ENCODE data around the gene ZNF618.

Gene ZNF618

DNA sequence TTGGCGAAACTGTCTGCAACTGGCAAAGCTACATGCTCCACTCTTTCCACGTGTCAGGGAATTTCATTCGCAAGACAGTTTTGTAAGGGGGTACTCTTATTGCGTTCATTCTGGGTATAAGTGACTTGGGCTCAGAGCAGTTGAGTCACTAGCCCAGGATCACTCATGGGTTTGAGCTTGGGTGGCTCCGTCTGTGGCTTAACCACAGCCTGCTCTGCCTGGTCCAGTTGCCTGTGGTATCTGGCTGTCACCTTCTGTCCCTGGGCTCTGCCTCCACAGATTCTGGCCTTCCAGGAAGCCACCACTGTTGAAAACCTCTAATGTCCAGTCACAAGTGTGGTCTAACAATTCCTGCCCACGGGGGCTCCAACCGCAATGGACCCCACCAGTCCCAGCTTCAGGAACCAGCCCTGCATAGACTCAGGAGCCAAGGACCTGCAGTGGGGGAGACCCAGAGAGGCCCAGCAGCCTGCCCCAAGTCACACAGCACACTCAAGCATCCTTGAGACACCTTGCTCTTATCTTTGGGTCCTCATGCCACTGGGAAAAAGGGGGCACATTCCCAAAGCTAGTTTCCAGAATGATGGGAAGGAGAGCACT, 212.6 kb downstream of the ZNF618 start:
- DNase-seq = no peak

DNA sequence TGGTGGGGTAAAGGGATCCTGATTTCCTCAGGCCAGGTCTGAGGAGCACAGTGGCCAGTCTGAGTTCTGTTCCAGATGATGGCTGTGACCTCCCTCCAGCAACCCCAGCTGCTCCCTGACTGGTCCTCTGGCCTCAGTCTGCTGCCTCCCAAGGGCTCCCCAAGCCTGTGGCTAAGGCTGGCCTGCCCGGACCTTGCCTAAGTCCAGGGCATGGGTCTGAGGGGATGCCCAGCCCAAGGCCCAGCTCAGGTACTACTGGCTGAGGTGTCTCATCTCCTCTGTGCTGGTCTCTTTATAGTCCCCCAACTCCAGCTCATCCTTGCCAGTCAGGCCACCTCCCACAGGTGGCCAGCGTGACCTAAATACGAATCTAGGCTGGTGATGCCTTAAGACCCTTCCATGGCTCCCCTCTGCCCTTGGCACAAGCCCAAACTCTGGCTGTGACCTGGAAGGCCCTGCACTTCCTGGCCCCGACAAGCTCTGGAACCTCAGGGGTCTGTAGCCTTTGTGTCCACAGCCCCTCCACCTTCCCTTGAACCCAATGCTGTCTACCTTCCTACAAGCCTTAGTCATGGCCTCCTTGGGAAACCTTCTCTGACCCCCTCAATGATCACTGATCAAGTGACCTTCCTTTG, 213.2 kb downstream of the ZNF618 start:
- DNase-seq = no peak

DNA sequence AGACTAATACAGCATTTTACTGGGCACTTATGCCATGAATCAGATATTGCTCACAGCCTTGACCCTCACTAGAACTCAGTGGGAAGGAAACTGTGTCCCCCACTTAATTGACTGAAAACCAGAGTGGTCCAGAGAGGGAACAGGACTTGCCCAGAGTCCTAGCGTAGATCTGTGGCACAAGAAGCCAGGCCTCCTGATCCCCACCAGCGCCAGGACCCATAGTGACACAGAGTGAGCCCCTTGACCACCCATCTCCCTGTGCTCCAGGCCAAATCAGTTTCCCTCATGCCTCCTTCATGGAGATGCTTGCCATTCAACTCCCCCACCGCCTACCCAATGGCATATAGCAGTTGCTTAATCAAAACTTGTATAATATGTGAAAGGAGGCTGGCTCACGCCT, 214.7 kb downstream of the ZNF618 start:
- no peak for DNase-seq

DNA sequence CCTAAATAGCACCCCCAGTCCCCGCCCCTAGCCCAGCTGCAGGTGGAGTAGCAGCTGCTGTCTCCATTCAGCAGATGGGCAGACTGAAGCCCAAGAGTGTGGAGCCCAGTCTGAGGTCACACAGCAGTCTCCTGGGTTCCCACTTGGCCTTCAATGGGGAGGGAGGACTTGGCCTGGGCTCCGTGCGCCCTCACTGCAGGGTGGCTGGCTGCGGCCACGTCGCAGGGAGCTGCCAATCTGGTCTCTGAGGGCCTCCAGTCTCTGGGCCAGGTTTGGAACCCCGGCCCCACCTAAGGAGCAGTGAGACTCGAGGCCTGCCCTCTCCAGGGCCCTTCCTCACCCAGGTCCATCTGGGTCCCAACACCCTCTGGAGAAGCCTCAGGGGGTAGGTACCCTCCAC, 215.6 kb downstream of the ZNF618 start:
- no peak for DNase-seq

DNA sequence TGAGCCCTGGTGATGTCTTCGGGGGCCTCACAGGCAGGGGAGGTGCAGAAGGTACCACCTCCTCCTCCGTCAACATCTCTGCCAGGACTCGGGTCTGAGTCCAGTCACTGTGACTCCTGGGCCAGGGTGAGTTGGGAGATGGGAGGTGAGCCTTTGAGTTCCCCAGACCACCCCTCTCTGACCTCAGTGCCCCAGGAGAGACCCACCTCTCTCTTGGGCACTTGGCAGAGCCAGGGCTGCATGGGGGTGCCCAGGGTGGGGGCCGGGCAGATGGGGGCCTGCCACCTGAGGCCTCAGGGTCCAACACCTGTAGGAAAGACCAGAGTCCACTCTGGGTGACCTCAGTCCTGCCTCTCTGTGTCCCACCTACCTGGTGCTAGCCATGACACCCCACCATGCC, 216.2 kb downstream of the ZNF618 start:
- DNase-seq = no peak

DNA sequence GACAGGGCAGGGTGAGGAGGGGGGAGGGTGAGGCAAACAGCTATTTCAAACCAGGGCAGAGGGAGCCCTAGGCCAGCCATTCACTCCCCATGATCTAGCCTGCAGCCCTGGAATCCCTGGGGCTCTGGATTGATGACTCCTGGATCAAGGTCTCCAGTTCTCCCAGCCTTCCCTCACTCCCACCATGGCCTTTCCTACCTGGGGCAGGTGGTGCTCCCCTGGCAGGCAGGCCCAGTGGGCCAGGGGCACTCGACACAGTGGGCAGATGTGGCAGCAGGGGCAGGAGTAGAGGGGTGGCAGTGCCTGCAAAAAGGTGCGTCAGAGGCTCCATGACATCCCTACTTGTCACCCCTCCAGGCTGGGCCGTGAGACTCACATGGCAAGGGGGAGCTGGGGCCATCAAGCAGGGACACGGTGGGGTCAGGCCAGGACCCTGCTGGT, 216.9 kb downstream of the ZNF618 start:
- DNase-seq = no peak

DNA sequence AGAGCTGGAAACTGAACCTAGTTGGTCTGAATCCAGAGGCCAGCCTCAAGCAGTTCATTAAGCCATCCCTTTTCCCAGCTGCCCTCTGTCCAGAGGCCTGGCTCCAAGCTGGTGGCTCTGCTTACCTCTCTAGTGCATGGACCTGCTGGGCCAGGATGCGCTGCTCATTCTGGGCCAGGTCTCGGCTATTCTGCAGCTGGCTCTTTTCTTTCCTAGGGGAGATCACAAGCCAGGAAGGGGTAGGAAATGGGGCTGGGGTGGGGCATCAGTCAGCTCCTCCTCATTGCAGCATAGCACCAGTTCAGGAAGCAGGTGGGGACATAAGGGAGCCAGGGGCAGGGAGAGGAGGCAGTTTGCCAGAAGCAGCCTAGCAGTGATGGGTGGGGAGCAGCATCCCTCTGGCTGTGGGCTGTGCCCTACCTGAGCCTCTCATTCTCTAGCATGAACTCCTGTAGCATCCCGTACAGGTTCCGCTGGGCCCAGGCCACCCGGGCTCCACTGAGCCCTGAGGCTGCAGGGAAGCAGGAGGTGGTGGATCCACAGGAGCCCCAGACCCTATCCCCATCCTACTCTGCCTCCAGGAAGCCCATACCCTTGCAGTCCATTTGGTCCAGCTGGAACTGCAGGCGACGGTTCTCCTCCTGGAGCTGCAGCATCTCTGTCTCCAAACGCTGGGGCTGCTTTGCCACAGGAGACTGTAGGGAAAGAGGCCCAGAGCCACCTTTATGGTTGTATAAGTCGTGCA, 217.8 kb downstream of the ZNF618 start:
- DNase-seq = no peak

DNA sequence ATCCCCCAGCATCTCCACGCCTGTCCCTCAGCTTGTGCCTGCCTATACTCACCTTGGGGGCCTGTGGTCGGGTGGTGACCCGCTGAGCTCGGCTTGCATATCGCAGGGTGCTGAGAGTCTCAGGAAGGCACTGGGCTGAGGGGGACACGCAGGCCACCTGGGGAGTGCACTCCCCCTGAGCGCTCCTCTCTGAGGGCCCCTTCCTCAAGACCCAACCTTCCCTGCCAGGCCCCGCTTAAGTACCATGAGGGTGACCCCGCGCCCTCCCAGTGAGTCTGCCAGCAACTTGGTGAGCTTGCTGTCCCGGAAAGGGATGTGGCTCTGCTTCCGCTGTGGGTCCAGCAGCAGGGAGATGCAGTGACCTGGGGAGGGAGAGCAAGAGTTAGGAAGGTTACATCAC, 218.9 kb downstream of the ZNF618 start:
- DNase-seq = no peak

DNA sequence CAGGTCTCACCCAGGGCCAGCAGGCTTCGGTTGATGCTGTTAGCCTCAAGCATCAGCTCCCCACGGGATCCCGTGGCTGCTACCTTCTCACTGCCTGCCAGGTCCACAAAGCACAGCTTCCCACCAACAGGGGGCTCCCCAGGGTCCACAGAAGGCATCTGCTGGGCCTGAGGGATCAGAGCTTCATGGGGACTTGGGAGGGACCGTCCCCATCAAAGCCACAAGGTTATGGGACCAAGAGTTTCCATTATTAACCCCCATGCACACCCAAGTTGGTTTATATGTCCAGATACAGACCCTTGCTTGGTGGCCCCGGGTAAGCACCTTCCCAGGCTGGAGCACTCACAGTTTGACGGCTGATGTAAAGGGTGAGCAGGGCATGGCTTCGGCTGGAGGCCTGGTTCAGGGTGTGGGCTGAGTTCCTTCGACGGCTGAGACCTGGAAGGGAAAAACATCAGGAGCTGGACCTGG, 220.0 kb downstream of the ZNF618 start:
- DNase-seq = no peak

DNA sequence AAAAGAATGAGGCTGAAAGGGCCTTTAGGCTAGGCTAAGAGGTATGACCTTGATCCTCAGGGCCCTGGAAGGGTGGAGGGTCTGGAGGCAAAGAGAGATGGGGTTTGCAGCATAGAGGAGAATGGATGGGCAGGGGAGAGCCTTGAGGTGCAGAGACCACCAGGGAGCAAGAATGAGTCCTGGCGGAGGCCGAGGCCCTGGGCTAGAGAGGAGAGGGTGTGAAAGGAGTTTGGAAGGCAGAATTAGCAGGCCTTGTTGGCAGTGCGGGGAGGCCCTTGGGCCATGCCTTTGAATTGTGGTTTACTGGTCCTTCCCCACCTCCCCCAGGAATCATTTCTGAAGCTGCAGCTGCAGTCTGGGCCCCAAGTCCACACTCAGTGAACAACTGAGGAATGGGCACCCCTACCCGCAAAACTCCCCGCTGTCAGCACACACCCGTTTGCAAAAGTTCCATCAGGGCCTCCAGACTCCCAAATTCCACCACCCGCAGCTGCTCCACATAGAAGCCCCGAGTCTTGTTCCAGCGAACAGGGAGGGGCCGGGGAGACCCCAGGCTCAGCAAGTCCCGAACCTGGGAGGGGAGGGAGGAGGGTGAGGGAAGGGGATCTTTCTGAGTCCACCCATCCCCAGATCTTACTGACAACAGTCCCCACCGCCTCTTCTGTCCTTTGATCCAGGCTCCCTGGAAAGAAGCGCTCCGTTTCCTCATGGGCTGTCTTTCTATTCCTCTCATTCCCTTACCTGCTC, 220.9 kb downstream of the ZNF618 start:
- no peak for DNase-seq

DNA sequence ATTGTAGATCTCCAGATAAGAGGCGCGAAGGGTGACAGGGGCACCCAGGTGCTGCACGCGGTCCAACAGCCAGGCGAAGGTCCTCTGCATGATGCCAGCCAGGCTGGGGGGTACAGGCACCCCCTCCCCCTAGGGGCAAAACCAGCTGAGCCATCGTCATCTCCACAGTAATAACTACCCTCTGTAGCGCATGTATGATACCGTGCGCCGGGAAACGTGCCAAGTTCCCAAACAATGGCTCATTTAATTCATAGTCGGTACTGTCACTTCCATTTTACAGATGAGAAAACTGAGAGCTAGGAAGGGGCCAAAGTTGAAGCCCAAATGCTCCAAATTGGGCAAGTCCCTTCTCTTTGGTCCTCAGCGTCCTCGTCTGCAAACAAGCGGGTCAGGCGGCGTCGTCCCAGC, 221.5 kb downstream of the ZNF618 start:
- DNase-seq = peak; percentile 51

DNA sequence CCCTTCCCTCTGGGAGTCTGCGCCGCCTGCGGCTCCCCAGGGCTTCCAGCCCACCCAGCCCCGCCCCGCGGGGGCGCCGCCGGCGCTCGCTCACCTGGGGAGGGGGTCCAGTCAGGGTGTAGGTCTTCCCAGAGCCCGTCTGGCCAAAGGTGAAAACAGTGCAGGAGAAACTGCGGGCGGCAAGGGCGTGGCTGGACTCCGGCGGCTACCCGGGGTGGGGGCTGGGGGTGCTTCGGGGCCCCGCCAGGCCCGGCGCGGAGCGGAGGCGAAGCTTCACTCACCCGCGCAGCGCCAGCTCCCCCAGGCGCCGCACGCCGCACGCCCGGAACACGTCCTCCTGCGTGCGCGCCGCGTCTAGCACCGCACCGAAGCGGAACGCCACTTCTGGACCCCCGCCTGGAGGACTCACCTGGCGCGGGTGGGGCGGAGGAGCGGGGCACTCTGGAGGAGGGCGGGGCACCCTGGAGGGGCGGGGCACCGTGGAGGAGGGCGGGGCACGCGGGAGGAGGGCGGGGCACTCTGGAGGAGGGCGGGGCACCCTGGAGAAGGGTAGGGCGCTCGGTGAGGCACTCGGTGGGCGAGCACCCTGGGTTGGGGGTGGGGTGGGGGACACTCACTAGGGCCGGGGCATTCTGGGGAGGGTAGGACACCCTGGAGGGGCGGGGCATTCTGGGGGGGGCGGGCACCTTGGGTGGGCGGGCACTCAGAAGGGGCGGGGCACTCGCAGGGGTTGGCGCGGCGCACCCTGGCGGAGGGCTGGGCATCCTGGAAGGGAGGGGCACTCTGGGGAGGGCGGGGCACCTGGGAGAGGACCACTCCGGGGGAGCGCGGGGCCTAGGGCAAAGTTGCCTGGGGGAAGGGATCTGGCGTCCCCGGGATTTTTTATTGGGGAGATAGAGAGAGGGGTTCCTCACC, 222.2 kb downstream of the ZNF618 start:
- DNase-seq = peak; percentile 83

DNA sequence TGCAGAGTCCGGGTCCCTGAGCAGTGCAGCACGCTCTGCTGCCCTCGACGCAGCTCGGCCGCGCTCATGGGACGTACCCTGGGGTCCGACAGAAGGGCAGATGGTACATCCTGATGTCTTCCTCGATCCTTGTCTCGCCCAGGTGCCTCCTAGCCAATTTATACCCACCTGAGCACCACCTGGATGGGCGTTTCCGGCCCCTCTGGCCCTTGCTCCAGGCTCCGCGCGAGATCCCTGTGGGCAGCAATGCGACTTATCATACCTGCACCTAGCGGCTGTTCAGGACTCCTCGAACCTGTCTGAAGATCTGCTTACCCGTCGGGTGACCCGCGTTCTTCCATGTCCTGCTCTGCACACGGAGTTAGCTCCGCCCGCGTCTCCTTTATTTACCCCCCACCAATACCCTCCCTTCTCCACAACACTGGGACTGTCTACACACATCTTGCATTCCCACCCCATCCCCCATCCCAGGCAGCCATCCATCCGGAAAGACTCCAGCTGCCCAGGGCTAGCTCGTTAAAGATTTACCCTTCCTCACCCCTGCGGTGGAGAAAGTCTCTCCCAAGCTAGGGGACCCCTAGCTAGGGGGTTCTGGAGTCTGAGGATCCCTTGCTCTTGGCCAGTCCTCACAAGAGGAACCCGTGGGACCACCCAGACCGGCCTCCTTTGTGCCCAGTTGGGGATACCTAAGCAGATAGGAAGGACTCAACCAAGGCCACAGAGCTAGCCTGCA, 223.0 kb downstream of the ZNF618 start, which contains the start of gene KIF12:
Gene KIF12, minus strand, starts transcription at position 357 of the 733 bp plus-strand sequence. Its CDS starts 16 bp downstream, at position 341.
- no peak for DNase-seq

DNA sequence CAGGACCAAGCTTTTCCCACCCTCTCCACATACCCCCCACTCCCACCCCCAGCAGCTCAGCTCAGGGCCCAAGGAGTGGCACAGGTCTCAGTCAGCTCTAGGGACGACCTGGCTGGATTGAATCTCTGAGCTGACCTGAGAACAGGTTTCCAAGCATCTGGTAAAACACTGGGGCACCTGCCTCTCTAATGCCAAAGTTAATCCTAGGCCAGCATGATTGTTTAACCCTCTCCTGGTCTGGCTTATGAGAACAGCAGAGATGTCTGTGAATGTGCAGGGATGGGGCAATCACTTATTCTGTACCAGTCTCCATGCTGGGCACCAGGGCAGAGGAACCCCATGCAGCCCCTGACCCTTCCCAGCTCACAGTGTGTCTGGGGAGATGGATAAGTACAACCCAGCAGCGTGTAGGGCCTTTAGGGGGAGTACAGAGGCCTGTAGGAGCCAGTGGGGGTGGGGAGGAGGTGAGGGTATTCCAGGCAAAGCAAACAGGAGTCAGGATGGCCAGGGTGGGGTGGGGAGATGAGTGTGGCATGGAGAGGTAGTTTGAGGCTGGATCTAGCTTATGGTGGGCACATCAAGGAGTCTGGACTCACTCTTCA, 223.7 kb downstream of the ZNF618 start:
- no peak for DNase-seq

DNA sequence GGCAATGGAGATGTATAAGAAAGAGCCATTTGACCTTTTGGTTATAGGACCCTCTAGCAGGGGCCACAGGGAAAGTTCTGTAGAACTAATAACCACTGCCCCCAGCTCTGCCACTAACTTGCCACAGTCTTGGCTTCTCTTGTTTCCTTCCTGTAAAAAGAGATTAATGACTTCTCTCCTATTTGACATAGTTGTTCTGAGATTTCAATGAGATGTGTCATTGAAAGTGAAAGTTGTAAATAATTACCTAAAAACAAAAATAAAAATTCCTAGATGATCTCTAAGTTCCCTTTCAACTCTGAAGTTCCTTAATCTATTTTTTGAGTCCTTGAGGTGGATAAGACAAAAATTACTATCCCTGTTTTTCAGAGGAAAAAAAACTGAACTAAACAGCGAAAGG, 224.4 kb downstream of the ZNF618 start:
- DNase-seq = no peak

DNA sequence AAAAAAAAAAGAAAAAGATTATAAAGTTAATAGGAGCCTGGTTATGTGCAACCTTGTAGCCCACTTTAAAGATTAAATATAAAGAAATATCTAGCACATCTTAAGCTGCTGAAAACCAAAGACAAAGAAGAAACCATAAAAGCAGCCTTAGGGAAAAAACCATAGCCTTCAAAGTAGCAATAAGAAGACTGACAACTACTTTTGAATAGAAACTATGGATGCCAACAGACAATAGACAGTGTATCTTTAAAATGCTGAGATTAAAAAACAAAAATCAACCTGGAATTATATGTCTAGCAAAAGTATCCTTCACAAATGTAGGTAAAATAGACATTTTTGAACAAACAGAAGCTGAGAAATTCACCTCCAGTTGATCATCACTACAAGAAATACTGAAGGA, 226.4 kb downstream of the ZNF618 start:
- no peak for DNase-seq

DNA sequence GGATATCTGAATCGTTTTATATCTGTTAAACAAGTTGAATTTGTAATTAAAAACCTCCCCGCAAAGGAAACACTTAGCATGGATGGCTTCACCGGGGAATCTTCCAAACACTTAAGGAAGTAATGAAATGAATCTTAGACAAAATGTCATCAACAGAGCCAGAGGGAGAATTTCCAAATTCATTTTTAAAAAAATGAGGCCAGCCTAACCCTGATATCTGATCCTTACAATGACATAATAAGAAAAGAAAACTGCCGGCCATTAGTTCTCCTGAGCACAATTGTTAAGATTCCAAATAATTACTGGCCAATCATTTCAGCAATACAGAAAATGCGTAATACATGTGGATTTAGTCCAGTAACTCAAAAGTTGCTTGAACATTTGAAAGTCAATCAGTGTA, 229.1 kb downstream of the ZNF618 start:
- no peak for DNase-seq
